ENCODE measurements around the gene SMARCAL1. TPM values are rescaled to one million over a fixed set of nuclear protein-coding genes. Genes with fewer than 3 reads are reported as not detected.

Gene SMARCAL1
- total RNA-seq, 2 experiments from 2014 or later, result 6.3 TPM

DNA sequence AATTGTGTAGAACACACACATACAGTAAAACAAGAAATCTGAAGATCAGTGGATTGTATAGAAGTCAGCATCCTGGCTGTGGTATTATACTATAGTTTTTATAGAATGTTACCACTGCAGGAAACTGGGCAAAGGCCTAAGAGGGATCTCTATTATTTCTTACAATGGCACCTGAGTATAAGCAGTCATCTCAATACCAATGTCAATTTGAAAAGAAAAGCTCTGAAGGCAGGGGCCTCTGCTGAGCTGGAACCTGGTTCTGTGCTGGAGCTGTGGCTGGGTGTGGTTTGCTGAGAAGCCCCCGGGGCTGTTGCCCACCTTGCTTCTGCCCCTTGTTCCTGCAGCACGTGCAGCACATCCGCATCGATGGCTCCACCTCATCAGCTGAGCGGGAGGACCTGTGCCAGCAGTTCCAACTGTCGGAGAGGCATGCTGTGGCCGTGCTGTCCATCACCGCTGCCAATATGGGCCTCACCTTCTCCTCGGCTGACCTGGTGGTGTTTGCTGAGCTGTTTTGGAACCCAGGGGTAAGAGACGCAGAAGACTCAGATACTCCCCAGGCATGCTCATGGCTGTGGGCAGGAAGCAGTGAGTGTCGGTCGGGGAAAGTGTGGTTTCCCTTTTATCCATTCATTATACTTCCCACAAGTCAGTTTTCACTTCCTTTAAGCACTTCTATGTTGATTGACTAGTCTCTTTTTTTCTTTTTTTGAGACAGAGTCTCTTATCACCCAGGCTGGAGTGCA lies 62.8 kb downstream of the SMARCAL1 start:
- ATAC-seq (ENCODE audit: poor library complexity), result peak; percentile 76
- H3K27me3 ChIP-seq (ENCODE audit: control insufficient read depth in 1 of 2, insufficient read depth in 2 of 2, low read length in 2 of 2), result no peaks in the 10 kb centered on the region
- no peaks in the 10 kb centered on the region for H3K9me3 ChIP-seq (ENCODE audit: control insufficient read depth in 1 of 2, insufficient read depth in 1 of 2, low read length in 2 of 2)
- POLR2A ChIA-PET, result no interaction called here
- peaks cover 30% of the 10 kb centered on the region for H3K36me3 ChIP-seq (ENCODE audit: insufficient read depth, low read length)
- Mint-ChIP-seq H3K27ac (no peak overlapping the region), H3K36me3 (ENCODE audit: low read depth) (peaks cover 50% of the 10 kb centered on the region), H3K4me3 (peak overlapping the region; percentile 21), H3K27me3 (no peaks in the 10 kb centered on the region), H3K9me3 (no peaks in the 10 kb centered on the region), H3K4me1 (ENCODE audit: low read depth) (peaks cover 12% of the 10 kb centered on the region)
- no peak overlapping the region for H3K4me3 ChIP-seq (ENCODE audit: low read length)
- CTCF ChIA-PET, result no interaction called here
- H3K27ac ChIP-seq (ENCODE audit: low read depth in 1 of 2, low read length in 2 of 2), result no peak overlapping the region
- H3K4me1 ChIP-seq (ENCODE audit: insufficient read depth, low read length), result peaks cover 10% of the 10 kb centered on the region
- TF ChIP-seq, protein P1, sequence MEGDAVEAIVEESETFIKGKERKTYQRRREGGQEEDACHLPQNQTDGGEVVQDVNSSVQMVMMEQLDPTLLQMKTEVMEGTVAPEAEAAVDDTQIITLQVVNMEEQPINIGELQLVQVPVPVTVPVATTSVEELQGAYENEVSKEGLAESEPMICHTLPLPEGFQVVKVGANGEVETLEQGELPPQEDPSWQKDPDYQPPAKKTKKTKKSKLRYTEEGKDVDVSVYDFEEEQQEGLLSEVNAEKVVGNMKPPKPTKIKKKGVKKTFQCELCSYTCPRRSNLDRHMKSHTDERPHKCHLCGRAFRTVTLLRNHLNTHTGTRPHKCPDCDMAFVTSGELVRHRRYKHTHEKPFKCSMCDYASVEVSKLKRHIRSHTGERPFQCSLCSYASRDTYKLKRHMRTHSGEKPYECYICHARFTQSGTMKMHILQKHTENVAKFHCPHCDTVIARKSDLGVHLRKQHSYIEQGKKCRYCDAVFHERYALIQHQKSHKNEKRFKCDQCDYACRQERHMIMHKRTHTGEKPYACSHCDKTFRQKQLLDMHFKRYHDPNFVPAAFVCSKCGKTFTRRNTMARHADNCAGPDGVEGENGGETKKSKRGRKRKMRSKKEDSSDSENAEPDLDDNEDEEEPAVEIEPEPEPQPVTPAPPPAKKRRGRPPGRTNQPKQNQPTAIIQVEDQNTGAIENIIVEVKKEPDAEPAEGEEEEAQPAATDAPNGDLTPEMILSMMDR (IDR thresholded peaks at IDR 0.05), result no peak
- intact Hi-C loops (cut with DNase I, micrococcal nuclease), result no loop called here
- peak in 5 of 14 experiments; percentile 7 to 39 (median 23) for DNase-seq

DNA sequence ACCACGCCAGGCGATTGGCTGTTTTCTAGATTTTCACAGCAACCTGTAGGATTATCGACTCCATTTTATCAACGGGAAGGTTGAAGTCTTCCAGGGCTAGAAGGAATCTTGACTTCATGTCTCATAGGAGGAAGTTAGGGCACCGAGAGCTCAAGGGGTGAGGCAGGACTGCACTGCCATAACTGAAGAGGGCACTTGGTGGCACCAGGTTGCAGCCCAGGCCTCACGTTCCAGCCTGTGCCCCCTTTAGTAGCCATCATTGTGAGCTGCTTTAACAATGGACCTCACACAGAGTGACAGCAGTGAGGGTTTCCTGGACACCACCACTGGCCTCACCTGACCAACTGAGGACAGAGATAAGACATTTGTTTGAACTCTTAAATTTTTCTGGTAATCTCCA lies 63.5 kb downstream of the SMARCAL1 start:
- no peaks in the 10 kb centered on the region for H3K9me3 ChIP-seq (ENCODE audit: control insufficient read depth in 1 of 2, insufficient read depth in 1 of 2, low read length in 2 of 2)
- Mint-ChIP-seq H3K9me3 (no peaks in the 10 kb centered on the region), H3K36me3 (ENCODE audit: low read depth) (peaks cover 53% of the 10 kb centered on the region), H3K4me1 (ENCODE audit: low read depth) (peaks cover 12% of the 10 kb centered on the region), H3K4me3 (no peak overlapping the region), H3K27me3 (no peaks in the 10 kb centered on the region), H3K27ac (no peak overlapping the region)
- POLR2A ChIA-PET, result no interaction called here
- H3K4me3 ChIP-seq (ENCODE audit: low read length), result no peak overlapping the region
- H3K4me1 ChIP-seq (ENCODE audit: insufficient read depth, low read length), result peaks cover 10% of the 10 kb centered on the region
- ATAC-seq (ENCODE audit: poor library complexity) (no peak), DNase-seq (no peak)
- H3K27me3 ChIP-seq (ENCODE audit: control insufficient read depth in 1 of 2, insufficient read depth in 2 of 2, low read length in 2 of 2), result no peaks in the 10 kb centered on the region
- intact Hi-C loops (cut with DNase I, micrococcal nuclease), result no loop called here
- TF ChIP-seq, protein P1 (IDR thresholded peaks at IDR 0.05), result no peak
- H3K36me3 ChIP-seq (ENCODE audit: insufficient read depth, low read length), result peaks cover 37% of the 10 kb centered on the region
- CTCF ChIA-PET, result no interaction called here
- no peak overlapping the region for H3K27ac ChIP-seq (ENCODE audit: low read depth in 1 of 2, low read length in 2 of 2)

DNA sequence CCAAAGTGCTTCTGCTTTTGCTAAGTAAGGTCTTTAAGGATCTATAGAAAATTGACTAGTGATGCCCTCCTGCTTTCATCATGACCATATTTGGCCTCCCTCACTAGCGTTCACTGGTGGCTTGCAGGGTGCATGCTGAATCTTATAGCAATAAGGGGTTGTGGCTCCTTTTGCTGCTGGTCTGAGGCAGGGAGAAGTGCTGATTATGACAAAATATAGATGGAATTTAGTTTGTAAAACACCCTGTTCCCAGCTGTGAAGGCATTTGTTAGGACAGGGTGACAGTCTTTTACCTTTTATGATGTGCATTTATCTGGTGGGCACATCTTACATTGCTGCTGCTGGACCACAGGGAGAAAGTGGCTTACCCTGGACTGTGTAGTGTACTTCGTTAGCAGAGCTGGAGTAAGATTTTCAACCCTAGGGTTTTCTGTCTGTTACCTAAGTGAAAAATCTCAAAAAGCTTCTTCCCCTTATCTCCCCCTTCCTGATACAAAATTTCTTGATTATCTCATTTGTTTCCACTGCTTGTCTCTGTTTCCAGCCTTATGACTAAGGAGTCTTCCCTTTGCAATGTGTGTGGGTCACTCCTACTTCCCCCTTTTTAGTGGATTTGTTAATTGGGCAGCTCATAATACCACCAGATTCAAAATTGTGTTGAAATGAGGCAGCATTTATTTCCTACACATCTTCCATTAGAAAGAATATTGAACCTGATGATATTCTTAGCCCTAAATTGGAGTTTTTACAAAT lies 65.2 kb downstream of the SMARCAL1 start:
- Histone ChIP-seq H3K36me3 (ENCODE audit: insufficient read depth, low read length) (peaks cover 43% of the 10 kb centered on the region), H3K4me1 (ENCODE audit: insufficient read depth, low read length) (peaks cover 10% of the 10 kb centered on the region), H3K27me3 (ENCODE audit: control insufficient read depth in 1 of 2, insufficient read depth in 2 of 2, low read length in 2 of 2) (no peaks in the 10 kb centered on the region), H3K9me3 (ENCODE audit: control insufficient read depth in 1 of 2, insufficient read depth in 1 of 2, low read length in 2 of 2) (no peaks in the 10 kb centered on the region), H3K4me3 (ENCODE audit: low read length) (no peak overlapping the region), H3K27ac (ENCODE audit: low read depth in 1 of 2, low read length in 2 of 2) (no peak overlapping the region)
- Mint-ChIP-seq H3K27me3 (no peaks in the 10 kb centered on the region), H3K36me3 (ENCODE audit: low read depth) (peaks cover 62% of the 10 kb centered on the region), H3K4me1 (ENCODE audit: low read depth) (peaks cover 12% of the 10 kb centered on the region), H3K4me3 (no peak overlapping the region), H3K9me3 (no peaks in the 10 kb centered on the region), H3K27ac (no peak overlapping the region)
- TF ChIP-seq, protein P1 (IDR thresholded peaks at IDR 0.05), result no peak
- DNase-seq, result peak in 2 of 14 experiments; percentile 17 to 39
- POLR2A ChIA-PET, result interaction anchor here (2.0 kb wide), 1 partner anchor 21 kb away, joined by 6 read pairs; the partner anchor contains the start of gene RPL37A
- no peak for ATAC-seq (ENCODE audit: poor library complexity)
- CTCF ChIA-PET, result no interaction called here
- intact Hi-C loops (cut with DNase I, micrococcal nuclease), result no loop called here
